GM19397 (cell line): ENCODE results near the gene AOX1.
"Not testable (repeated sequence)": the region's sequence is repeated elsewhere in the genome, so short reads cannot be mapped to it uniquely, and the experiment has no call there.

Experiments used
- ATAC-seq: cut with Tn5 transposase; IDR thresholded peaks from one replicate; pipeline ENCODE4 v1.9.1; 2021; ENCODE audit warnings: mild to moderate bottlenecking, moderate library complexity; ENCODE audit not compliant: unreplicated experiment

Gene AOX1

DNA sequence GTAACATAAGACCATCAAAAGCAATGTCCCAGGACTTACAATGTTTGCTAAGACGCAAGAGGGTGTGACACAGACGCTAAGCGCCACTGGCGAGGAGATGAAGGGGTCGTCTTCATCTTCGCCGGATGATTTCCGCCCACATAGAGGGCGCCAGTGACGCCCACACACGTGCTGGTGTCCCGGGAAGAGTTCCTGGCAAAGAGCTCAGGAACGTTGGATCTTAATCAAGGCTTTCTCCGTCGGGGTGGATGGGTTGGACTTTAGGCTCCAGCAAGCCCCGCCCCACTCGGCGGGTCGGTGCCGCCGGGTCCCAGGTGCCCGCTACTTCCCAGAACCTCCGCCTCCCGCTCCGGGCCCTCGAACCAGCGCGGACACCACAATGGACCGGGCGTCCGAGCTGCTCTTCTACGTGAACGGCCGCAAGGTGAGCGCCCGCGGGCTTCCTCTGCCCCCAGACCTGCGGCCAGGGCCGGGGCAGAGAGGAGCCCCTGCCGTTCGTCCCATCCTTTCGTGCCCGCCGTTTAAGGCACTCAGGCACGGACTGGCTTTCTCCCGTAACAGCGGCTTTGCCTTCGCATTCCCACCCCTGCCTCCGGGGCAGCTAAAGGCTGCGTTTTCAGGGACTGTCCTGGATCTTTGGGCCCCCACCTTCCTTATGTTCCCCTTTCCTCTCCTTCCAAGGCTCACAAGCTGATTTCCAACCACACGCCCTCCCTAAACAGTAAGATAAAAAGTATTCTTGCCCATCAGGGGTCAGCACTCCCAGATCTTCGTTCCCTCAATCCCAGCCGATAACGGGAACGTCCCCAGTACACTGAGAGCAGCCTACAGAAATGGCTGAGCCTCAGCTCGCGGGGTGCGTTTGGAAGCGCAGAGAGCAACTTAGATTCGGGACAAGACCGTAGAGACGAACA is at the start of gene AOX1:
Gene AOX1, plus strand, starts transcription at position 285 of the 914 bp plus-strand sequence. Its CDS starts 95 bp downstream, at position 380.
- ATAC-seq, result peak; percentile 54

GRCh38 chr2:200538139-200538538 is 47.7 kb upstream of the AOX1 start:
- ATAC-seq, result no peak

GRCh38 chr2:200540793-200541192 is 45.0 kb upstream of the AOX1 start:
- no peak for ATAC-seq

DNA sequence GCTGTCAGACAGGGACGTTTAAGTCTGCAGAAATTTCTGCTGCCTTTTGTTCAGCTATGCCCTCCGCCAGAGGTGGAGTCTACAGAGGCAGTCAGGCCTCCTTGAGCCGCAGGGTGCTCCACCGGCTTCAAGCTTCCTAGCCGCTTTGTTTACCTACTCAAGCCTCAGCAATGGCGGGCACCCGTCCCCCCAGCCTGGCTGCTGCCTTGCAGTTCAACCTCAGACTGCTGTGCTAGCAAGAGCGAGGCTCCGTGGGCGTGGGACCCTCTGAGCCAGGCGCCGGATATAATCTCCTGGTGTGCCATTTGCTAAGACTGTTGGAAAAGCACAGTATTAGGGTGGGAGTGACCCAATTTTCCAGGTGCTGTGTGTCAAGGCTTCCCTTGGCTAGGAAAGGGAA is 19.2 kb upstream of the AOX1 start:
- ATAC-seq, result not testable (repeated sequence)

- no peak for ATAC-seq
These were observed 17.9 kb upstream of the AOX1 start for GRCh38 chr2:200567932-200568331.

- ATAC-seq, result no peak
These were observed 9.9 kb upstream of the AOX1 start for GRCh38 chr2:200575957-200576356.

GRCh38 chr2:200577027-200577426 is 8.8 kb upstream of the AOX1 start:
- no peak for ATAC-seq

DNA sequence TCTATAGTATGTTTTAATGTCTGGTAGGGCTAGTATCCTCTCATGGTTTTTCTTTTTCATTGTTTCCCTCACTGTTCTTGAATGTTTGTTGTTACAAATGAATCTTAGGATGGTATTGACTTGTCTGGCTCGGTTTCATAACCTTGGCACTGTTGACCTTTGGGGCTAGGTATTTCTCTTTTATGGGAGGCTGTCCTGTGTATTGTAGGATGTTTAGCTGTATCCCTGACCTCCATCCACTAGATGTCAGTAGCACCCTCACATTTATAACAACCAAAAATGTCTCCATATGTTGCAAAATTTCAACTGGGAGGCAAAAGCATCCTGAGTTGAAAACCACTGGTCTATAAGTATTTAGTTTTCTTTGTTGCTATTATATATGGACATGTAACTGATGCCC is 7.0 kb upstream of the AOX1 start:
- no peak for ATAC-seq

- ATAC-seq, result no peak
These were observed 1.2 kb upstream of the AOX1 start for GRCh38 chr2:200584639-200585038.

GRCh38 chr2:200585340-200585729 is 479 bp upstream of the AOX1 start:
- no peak for ATAC-seq

- ATAC-seq, result no peak
These were observed 796 bp downstream of the AOX1 start for GRCh38 chr2:200586644-200586975.

- ATAC-seq, result no peak
These were observed 1.3 kb downstream of the AOX1 start for GRCh38 chr2:200587007-200587616.

GRCh38 chr2:200588076-200588678 is 2.4 kb downstream of the AOX1 start:
- no peak for ATAC-seq

- no peak for ATAC-seq
These were observed 4.3 kb downstream of the AOX1 start for GRCh38 chr2:200590090-200590489.

GRCh38 chr2:200591308-200591707 is 5.5 kb downstream of the AOX1 start:
- no peak for ATAC-seq

DNA sequence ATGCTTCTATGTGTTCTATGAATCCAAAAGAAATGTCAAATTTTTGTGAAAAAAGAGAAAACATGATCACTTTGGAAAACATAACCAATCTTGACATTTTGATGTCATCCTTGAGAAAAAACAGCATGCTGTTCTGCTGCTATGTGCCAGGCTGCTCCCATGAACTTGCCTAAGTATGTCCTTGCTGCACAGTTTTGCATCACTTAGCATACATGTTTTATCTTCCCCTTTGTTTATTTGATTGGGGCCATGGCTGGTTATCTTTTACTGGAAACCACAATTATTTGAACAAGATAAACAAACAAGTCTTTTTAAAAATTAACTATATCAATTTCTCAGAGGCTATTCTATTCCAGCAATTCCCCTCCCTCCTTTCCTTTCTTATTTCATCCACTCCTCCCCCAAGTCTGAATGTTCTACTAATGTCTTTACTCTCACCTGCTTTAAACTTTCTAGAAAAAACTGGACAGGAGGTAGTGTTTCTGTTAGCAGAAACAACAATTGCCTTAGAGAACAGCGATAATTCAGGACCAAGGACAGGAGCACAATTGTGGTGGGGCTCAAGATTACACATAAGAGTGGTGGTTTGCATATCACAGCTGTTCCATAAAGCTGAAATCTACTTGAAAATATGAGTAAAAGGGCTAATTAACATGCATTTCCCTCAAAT is 6.7 kb downstream of the AOX1 start:
- no peak for ATAC-seq

- ATAC-seq, result no peak
These were observed 8.1 kb downstream of the AOX1 start for GRCh38 chr2:200593905-200594304.

DNA sequence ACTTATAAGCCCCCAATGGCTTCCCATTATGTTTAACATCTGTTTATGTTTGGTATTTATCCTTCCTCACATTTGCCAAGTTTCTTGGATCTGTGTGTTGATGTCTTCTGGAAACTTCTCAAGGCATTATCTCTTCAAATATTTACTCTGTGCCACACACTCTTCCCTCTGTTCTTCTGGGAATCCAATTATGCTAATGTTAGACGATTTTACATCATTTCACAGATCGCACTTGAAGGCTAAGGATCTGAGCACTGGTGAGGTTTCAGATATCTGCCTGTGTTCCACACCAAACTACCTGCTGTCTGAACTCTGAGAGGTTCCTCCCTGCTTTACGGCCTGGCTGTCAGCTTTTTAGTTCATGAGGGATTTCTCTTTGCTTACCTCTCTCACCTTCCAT is 10.1 kb downstream of the AOX1 start:
- no peak for ATAC-seq

- ATAC-seq, result no peak
These were observed 11.2 kb downstream of the AOX1 start for GRCh38 chr2:200596774-200597570.

DNA sequence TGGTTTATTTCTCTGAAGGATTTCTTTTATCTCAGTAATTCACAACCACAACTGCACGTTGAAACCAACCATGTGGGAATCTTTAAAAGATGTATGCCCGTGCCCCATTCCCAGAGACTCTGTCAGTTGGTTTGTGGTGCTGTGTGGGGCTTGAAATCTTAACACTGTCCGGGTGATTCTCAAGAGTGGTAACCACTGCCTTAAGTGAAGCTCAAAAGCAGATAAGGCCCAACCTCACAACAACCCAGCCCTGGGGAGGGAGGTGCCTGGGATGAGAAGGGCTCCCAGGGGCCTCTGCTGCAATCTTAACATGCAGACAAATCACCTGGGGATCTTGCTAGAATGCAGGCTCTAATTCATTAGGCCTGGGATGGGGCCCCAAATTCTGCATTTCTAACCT is 13.4 kb downstream of the AOX1 start:
- ATAC-seq, result no peak
